HG03565 (cell line): ENCODE results near the gene XXYLT1.

Source experiments
- ATAC-seq: cut with Tn5 transposase; IDR thresholded peaks from one replicate; pipeline ENCODE4 v1.9.1; 2021; ENCODE audit warnings: mild to moderate bottlenecking, moderate library complexity; ENCODE audit not compliant: unreplicated experiment

Gene XXYLT1

DNA sequence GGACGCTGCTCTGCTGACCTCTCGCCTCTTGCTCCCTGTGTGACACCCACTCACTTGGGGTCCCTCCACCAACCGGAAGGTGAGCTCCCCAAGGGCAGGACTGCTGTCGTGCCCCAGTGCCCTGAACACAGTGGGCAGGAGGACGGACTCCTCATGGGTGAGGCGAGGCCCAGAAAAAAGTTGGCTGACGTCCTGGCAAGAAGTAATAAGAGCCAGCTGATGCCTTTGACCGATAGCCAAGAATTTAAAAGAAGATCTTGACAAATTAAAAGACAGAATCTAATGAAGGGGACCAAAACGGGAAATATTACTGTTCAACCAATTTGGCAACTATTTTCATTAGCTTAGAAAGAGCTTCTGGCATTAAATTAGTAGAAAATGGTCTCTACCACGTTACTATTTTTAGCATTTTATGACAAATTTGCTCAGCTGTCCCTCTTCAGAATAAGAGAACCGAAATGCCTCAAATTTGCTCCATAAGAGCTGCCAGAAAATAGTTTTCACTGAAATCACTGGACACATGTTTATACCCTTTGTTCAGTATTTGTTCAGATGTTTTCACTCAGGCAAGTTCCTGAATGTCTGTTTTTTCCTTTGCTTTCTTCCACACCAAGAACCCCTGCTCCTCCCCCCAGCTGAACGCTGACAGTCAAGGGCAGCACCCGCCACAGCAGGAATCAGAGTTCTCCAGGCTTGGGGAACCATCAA lies 60.5 kb downstream of the XXYLT1 start:
- ATAC-seq = no peak

GRCh38 chr3:195209847-195210265 lies 61.1 kb downstream of the XXYLT1 start:
- no peak for ATAC-seq

DNA sequence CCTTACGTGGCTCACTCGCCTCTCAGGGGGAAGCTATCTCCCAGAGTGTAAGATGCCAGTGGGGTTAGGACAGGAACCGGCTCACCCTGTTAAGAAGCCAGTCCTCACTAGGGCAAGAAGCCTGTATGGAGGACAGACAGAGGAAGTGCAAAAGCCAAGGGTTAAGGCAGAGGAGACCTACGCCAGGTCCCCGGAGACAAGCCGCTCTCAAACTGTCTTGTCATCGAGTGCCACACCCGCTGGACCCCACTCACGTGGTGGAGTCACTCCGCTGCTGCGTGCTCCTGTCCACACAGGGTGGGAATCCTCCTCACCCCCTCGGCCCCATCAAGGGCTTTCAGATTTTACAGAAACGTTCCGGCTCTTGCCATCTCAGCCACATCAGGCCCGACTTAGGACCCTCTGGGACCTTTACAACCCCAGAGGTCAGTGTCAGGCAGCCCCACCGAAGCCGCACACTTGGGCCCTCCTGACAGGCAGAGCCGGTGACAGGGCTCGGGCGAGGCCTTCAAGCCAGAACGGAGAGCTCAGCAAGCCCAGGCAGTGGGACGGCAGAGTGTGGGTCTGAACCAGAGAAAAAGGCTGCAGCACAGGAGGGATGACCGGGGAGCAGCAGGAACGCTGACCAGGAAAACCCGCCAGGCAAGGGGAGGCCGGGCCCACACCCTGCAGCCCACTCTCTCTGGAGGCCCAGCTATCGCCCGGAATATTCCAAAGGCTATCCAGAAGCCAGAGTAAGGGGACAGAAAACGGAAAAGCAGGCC lies 61.7 kb downstream of the XXYLT1 start:
- no peak for ATAC-seq

- ATAC-seq = no peak
Measured at GRCh38 chr3:195208631-195209030, 62.3 kb downstream of the XXYLT1 start.

- peak; percentile 82 for ATAC-seq
Measured at GRCh38 chr3:195208183-195208582, 62.8 kb downstream of the XXYLT1 start.

DNA sequence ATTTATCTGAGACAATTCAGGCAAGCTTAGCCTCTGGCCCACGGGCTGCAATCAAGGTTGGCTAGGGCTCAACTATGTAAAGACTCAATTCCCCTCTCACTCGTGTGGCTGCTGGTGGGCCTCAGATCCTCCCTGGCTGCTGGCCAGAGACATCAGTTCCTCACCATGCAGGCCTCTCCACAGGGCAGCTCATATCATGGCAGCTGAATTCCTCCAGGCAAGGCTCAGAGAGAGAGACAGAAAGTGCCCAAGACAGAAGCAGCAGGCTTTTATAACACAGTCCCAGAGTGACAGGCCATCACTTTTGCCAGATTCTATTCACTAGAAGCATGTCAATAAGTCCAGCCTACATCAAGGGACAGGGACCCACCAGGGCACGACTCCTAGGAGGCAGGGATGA lies 63.2 kb downstream of the XXYLT1 start:
- ATAC-seq = no peak

DNA sequence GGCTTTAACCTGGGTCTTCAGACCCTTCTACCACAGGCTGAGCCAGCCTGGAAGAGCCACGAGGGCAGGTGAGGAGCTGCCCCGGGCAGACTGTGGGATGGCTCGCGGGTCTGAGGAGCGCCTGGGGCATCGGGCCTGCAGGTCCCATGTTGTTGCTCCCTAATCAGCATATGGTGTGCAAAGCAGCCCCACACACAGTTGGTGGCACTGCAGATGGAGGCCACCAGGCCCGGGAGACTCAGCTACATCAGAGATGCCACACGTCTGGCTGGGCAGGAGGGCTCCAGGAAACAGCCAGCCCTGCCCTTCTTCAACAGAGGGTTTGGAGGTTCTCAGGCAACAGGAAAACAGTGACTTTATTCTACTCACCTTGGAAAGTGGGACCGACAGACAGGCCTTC lies 63.9 kb downstream of the XXYLT1 start:
- no peak for ATAC-seq

DNA sequence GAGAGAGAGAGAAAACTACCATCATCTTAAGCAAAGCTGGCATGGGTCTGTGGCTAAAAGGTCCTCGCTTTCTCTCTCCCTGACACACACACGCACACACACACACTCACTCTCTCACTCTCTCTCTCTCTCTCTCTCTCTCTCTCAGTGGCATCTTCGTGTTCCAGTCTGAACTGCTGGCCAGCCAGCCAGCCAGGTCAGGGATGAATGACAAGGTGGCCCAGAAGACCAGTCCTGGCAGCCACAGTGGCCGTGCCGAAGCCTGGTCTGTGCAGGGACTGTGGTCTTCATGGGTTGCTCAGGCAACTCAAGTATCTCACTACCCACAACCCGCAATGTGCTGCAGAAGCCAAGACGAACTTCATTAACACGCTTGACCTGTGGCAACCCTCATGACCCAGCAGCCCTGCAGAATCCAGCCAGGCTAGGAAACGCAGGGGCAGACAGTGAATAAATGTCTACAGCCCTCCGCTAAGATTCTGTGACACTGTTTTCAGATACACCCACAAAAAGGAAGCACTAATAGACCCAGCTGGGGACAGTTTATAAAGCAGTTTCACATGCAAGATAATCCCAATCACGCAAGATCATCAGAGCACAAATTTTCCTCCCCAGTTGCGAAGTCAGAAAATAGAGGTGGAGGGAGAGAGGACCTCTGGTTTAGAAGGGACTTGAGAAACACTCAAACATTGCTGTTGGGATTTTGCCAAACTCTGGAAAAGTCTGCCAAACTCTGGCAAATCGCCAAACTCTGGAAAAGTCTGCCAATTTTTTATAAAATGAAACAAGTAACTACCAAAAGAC lies 66.4 kb downstream of the XXYLT1 start:
- no peak for ATAC-seq

GRCh38 chr3:195203606-195204005 lies 67.4 kb downstream of the XXYLT1 start:
- ATAC-seq = no peak

DNA sequence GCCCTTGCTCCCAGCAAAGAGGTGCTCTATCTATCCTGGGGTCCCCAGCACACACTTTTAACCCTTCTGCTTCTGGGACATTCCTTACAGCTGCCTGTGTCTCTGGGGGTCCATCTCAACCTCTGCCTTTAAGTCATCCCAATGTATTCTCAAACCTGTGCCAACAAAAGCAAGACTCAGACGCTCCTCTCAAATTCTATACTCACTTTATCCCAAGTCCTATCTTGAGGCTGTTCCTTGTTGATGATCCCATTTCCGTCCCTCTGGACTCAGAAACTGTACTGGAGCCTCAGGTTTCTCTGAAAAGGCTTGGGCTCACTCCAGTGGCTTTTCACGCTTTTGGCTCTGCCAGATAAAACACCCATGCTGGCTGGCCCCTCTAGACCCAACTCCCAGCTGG lies 69.7 kb downstream of the XXYLT1 start:
- no peak for ATAC-seq

- ATAC-seq = no peak
Measured at GRCh38 chr3:195200010-195200822, 70.7 kb downstream of the XXYLT1 start.

- ATAC-seq = no peak
Measured at GRCh38 chr3:195198426-195199346, 72.3 kb downstream of the XXYLT1 start.

DNA sequence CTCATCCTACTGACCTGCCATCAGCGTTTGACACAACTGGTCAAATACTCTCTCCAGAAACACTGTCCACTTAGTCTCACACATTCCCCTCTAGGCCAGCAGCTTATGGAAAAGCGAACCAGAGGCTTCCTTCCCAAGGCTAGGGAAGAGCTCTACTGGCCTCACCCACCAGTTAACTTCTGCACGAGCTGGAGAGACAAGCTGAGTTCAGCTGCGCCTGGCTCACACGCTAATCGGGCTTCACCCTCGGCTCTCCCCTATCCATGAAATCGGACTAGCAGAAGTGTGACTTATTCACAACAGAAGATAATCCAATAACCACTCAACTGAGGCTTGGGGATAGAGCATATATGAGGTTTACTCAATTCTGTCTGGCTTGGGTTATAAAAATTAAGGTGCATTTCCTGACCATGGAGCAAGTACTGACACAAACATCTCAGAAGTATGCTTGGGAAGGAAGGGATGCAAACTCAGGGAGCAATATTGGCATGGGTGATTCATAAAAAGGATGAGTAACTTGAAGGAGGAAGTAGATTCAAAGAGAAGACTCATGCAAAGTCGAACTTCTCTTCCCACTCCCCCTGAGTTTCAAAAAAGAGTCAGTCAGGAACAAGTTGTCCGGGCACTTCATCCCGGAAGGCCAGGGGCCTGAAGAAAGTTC lies 73.1 kb downstream of the XXYLT1 start:
- ATAC-seq = no peak

GRCh38 chr3:195196266-195196665 lies 74.7 kb downstream of the XXYLT1 start:
- no peak for ATAC-seq

GRCh38 chr3:195195321-195196209 lies 75.4 kb downstream of the XXYLT1 start:
- no peak for ATAC-seq

DNA sequence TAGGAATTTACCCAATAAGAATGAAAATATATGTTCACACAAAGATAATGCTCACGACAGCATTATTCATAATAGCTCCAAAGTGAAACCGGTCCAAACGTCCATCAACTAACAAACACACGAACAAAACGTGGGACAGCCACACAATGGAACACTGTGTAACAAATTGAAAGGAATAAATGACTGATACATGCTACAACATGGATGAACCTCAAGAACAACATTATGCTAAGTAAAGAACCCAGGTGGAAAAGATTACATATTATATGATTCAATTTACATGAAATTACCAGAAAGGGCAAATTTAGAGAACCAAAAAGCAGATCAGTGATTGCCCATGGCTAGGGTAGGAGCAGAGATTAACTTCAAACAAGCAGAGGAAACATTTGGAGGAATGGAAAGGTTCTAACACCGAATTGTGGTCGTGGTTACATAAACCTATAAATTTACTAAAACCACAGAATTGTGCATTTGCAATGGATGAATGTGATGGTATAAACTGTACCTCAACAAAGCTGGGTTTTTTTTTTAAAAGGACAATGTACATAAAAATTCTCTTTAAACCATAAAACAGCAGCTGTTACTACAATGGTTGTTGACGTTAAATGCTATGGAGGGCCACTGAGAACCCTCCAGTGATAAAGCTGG lies 76.3 kb downstream of the XXYLT1 start:
- no peak for ATAC-seq

GRCh38 chr3:195191580-195191979 lies 79.4 kb downstream of the XXYLT1 start:
- no peak for ATAC-seq

DNA sequence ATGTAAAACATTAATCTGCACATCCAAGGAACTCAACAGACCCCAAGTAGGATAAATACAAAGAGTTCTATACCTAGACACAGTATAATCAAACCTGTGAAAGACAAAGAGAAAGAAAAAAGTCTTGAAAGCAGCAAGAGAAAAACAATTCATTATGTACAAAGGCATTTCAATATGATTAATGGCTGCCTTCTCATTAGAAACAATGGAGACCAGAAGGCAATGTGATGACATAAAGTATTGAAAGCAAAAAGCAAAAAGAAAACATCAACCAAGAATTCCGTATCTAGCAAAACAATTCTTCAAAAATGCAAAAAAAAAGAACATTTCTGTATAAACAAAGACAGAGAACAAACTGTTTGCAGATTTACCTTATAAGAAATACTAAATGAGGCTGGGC lies 81.1 kb downstream of the XXYLT1 start:
- ATAC-seq = no peak
